Measurements from ENCODE around the gene PCDHGA7. TPM values are rescaled to one million over a fixed set of nuclear protein-coding genes. Genes with fewer than 3 reads are reported as not detected.
A peak's percentile ranks its signal among the peaks of the same experiment; 100 is the strongest.
"Not testable (repeated sequence)": the region's sequence is repeated elsewhere in the genome, so short reads cannot be mapped to it uniquely, and the experiment has no call there.

PCDHGA7 gene
- total RNA-seq, 4 donors from 2014 or later, result 0.35 to 2.5 (median 0.95) TPM

DNA sequence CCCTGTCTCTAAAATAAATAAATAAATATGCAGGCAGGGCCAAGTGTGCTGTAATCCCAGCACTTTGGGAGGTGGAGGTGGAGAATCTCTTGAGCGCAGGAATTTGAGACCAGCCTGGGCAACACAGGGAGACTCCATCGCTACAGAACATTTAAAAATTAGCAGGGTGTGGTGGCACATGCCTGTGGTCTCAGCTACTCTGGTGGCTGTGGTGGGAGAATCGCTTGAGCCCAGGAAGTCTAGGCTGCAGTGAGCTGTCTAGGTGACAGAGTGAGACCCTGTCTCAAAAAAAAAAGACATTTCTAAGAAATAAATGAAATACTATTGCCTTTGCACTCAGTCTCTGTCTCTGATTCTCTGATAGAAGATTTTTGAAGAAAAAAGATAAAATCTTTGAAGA lies 29.0 kb downstream of the PCDHGA7 start:
- no peak for DNase-seq
- Histone ChIP-seq H3K9me3 (peaks cover 0 to 73% (median 16%) of the 10 kb centered on the region in 4 donors), H3K27ac (no peak overlapping the region), H3K4me1 (no peaks in the 10 kb centered on the region), H3K27me3 (no peaks in the 10 kb centered on the region), H3K4me3 (no peak overlapping the region), H3K36me3 (no peaks in the 10 kb centered on the region)
- no peak for TF ChIP-seq POLR2A (IDR thresholded peaks at IDR 0.05)
- TF ChIP-seq, protein P1, sequence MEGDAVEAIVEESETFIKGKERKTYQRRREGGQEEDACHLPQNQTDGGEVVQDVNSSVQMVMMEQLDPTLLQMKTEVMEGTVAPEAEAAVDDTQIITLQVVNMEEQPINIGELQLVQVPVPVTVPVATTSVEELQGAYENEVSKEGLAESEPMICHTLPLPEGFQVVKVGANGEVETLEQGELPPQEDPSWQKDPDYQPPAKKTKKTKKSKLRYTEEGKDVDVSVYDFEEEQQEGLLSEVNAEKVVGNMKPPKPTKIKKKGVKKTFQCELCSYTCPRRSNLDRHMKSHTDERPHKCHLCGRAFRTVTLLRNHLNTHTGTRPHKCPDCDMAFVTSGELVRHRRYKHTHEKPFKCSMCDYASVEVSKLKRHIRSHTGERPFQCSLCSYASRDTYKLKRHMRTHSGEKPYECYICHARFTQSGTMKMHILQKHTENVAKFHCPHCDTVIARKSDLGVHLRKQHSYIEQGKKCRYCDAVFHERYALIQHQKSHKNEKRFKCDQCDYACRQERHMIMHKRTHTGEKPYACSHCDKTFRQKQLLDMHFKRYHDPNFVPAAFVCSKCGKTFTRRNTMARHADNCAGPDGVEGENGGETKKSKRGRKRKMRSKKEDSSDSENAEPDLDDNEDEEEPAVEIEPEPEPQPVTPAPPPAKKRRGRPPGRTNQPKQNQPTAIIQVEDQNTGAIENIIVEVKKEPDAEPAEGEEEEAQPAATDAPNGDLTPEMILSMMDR (IDR thresholded peaks at IDR 0.05), result no peak

DNA sequence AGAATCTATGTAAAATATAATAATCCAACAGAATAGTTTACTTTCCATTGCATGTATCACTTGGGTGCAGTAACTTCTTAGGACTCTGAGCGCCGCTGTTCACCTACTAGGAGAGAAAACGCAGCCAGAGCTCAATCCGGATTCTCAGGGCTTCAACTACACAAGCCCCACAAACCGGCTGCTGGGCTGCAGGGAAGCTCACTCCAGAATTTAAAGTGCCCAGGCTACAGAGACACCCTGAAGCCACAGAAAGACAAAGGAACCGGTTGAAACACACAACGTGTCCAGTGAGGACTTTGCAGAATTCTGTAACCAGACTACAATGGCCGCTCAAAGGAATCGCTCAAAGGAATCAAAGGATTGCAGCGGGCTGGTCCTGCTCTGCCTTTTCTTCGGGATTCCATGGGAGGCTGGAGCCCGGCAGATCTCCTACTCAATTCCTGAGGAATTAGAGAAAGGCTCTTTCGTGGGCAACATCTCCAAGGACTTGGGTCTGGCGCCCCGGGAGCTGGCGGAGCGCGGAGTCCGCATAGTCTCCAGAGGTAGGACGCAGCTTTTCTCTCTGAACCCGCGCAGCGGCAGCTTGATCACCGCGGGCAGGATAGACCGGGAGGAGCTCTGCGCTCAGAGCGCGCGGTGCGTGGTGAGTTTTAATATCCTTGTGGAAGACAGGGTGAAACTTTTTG lies 30.5 kb downstream of the PCDHGA7 start, which contains the start of gene PCDHGA10:
TSS of gene PCDHGA10 (plus strand) at position 134 of the 686 bp plus-strand sequence. CDS start at position 323, 189 bp downstream.
- H3K4me3 ChIP-seq, result peak within 1 kb of the TSS; percentile 24 to 45 (median 36)
- no peaks in the 10 kb centered on the region for H3K27me3 ChIP-seq
- TF ChIP-seq, protein P1 (IDR thresholded peaks at IDR 0.05), result peak in 4 of 6 experiments; percentile 53 to 64 (median 61)
- no peak for TF ChIP-seq POLR2A (IDR thresholded peaks at IDR 0.05)
- peaks cover 0 to 76% (median 16%) of the 10 kb centered on the region in 4 donors for H3K9me3 ChIP-seq
- H3K27ac ChIP-seq, result no peak within 1 kb of the TSS
- no peaks in the 10 kb centered on the region for H3K4me1 ChIP-seq
- H3K36me3 ChIP-seq, result no peaks in the 10 kb centered on the region
- peak in 2 of 3 donors; percentile 57 to 83 for DNase-seq

DNA sequence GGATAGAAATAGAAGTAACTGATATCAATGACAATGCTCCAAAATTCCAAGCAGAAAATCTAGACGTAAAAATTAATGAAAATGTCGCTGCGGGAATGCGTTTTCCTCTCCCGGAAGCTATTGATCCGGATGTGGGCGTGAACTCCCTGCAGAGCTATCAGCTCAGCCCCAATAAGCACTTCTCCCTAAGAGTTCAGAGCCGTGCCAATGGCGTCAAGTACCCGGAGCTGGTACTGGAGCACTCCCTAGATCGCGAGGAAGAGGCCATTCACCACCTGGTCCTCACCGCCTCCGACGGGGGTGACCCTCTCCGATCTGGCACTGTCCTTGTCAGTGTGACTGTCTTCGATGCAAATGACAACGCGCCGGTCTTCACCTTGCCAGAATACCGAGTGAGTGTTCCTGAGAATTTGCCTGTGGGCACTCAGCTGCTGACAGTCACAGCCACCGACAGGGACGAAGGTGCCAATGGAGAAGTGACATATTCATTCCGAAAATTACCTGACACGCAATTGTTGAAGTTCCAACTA lies 31.1 kb downstream of the PCDHGA7 start:
- Histone ChIP-seq H3K4me3 (peak overlapping the region; percentile 24 to 45 (median 36)), H3K9me3 (peaks cover 0 to 76% (median 18%) of the 10 kb centered on the region in 4 donors), H3K27ac (no peak overlapping the region), H3K27me3 (no peaks in the 10 kb centered on the region), H3K4me1 (no peaks in the 10 kb centered on the region), H3K36me3 (no peaks in the 10 kb centered on the region)
- TF ChIP-seq, protein P1 (IDR thresholded peaks at IDR 0.05), result no peak
- no peak for TF ChIP-seq POLR2A (IDR thresholded peaks at IDR 0.05)
- no peak for DNase-seq

DNA sequence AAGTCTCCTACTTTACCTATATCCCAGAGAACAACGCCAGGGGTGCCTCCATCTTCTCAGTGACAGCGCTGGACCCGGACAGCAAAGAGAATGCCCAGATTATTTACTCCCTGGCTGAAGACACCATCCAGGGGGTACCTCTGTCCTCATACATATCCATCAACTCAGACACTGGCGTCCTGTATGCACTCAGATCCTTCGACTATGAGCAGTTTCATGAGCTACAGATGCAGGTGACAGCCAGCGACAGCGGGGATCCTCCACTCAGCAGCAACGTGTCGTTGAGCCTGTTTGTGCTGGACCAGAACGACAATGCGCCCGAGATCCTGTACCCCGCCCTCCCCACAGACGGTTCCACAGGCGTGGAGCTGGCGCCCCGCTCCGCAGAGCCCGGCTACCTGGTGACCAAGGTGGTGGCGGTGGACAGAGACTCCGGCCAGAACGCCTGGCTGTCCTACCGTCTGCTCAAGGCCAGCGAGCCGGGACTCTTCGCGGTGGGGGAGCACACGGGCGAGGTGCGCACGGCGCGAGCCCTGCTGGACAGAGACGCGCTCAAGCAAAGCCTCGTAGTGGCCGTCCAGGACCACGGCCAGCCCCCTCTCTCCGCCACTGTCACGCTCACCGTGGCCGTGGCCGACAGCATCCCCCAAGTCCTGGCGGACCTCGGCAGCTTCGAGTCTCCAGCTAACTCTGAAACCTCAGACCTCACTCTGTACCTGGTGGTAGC lies 32.2 kb downstream of the PCDHGA7 start:
- not testable (repeated sequence) for H3K36me3 ChIP-seq, H3K4me3 ChIP-seq, DNase-seq, H3K27me3 ChIP-seq, H3K4me1 ChIP-seq, H3K27ac ChIP-seq
- H3K9me3 ChIP-seq, result peaks cover 0 to 76% (median 19%) of the 10 kb centered on the region in 4 donors

DNA sequence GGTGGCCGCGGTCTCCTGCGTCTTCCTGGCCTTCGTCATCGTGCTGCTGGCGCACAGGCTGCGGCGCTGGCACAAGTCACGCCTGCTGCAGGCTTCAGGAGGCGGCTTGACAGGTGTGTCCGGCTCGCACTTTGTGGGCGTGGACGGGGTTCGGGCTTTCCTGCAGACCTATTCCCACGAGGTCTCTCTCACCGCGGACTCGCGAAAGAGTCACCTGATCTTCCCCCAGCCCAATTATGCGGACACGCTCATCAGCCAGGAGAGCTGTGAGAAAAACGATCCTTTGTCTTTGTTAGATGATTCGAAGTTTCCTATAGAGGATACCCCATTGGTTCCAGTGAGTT lies 32.7 kb downstream of the PCDHGA7 start:
- H3K4me1 ChIP-seq, H3K4me3 ChIP-seq, H3K36me3 ChIP-seq, H3K27me3 ChIP-seq, H3K27ac ChIP-seq, DNase-seq: not testable (repeated sequence)
- H3K9me3 ChIP-seq, result peaks cover 0 to 76% (median 17%) of the 10 kb centered on the region in 4 donors

DNA sequence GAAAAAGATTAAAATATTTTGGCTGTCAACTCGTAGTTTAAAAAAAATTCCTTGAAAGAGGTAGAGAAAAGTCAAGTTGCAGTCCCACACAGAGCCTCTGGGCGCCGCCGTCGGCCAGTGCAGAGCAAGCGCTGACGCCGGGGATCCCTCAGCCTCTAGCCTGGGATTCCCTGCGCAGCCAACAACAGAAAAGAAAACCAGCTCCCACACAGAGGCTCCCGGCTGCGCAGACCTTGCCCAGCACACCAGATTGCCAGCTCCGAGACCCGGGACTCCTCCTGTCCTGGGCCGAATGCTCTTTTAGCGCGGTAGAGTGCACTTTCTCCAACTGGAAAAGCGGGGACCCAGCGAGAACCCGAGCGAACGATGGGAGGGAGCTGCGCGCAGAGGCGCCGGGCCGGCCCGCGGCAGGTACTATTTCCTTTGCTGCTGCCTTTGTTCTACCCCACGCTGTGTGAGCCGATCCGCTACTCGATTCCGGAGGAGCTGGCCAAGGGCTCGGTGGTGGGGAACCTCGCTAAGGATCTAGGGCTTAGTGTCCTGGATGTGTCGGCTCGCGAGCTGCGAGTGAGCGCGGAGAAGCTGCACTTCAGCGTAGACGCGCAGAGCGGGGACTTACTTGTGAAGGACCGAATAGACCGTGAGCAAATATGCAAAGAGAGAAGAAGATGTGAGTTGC lies 35.1 kb downstream of the PCDHGA7 start, which contains the start of gene PCDHGB7:
TSS of gene PCDHGB7 (plus strand) at position 184 of the 679 bp plus-strand sequence. CDS start at position 367, 183 bp downstream.
- H3K9me3 ChIP-seq, result peaks cover 0 to 85% (median 25%) of the 10 kb centered on the region in 4 donors
- H3K4me1 ChIP-seq, H3K27ac ChIP-seq, H3K27me3 ChIP-seq, H3K36me3 ChIP-seq: not testable (repeated sequence)
- TF ChIP-seq, protein P1 (IDR thresholded peaks at IDR 0.05), result peak; percentile 24 to 51 (median 40)
- peak within 1 kb of the TSS in 3 of 4 donors; percentile 26 to 41 (median 39) for H3K4me3 ChIP-seq
- DNase-seq, result peak in 2 of 3 donors; percentile 54 to 80

All from Peyer's patch (tissue), 4 donors.